GM19043 (cell line): Measurements from ENCODE around the gene CEP85L.

Experiments used
- ATAC-seq: cut with Tn5 transposase; IDR thresholded peaks from one replicate; pipeline ENCODE4 v1.9.1; 2021; ENCODE audit warnings: low read depth; ENCODE audit not compliant: unreplicated experiment

The CEP85L gene

DNA sequence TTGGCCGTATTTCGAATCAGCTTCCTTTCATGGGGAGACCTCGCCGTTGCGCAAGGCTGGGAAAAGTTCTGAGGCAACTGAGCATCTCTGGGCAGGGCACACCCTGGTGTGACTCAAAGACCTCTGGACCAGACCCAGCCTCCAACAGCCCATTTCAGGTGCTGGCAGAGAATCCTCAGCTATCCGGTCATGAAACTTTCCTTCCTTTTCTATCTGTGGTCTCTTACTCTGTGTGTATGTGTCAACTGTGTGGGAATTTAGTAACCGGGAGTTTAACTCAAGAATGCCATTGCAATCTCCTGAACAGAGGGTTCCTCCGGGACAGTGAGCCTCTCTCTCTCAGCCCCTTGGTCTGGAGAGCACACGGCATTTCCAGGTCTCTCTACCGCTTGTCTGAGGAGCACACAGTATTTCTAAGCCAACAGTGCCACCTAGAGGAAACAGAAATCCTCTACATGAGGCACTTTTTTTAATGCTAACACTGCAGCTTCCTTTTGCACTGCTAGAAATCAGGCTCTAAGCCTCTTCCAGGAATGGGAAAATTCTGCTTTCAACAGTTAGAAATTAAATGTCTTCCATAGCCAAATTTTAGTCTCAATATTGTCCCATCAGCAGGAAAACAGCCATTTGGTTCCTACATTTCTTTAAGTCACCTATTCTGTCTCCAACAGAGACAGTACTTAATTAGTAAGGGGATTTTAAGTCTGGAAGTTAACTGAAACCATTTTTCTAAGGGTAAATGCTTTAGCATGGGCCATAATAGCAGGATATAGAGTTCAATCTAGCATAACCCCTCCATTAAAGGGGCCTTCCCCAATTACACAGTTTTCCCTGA lies 70.6 kb downstream of the CEP85L start:
- no peak for ATAC-seq

DNA sequence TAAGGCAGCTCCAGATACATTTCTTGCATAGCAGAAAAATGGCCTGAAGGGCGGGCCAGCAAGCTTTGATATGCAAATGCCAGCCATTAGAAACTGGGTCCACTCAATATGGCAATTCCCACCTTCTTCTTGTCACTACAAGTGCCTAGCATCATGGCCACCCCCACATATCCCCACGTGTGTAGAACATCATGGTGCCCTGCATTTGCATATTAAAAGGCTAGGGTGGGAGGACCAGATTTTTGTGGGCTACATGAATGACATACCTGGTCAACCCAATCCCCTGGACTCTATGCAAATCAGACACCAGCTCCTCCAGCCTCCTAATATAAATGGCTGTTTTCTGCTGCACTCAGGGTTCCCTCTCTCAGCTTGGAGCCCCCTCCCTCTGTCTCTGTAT lies 71.6 kb downstream of the CEP85L start:
- ATAC-seq: no peak

DNA sequence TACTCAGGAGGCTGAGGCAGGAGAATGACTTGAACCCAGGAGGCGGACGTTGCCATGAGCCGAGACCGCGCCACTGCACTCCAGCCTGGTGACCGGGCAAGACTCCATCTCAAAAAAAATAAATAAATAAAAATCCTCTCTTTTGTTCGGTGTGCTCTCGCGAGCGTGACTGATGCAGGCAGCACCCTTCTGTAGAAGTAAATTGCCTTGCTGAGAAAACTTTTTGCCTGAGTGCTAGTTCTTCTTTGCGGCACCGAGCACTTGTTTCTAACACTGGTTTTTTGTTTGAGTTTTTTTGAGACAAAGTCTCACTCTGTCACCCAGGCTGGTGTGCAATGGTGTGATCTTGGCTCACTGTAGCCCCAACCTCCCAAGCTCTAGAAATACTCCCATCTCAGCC lies 72.8 kb downstream of the CEP85L start:
- ATAC-seq: no peak

DNA sequence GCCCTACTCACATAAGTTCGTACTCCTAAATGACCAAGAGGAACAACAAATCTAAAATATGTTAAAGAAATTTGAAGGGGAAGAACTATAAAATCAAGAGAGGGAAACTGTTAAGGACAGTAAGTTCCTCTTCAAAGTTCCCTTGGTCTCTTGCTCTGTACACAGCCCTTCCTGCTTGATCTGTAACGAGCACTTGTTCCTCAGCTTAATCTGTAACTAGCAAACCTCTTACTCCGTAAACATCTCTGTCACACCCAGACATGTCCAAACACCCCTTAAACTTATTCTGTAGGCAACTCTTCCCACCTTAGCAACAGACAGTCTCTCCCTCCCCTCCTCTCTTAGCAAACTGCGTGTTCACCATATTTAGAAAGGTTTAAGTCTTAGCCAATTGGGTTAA lies 73.4 kb downstream of the CEP85L start:
- no peak for ATAC-seq

DNA sequence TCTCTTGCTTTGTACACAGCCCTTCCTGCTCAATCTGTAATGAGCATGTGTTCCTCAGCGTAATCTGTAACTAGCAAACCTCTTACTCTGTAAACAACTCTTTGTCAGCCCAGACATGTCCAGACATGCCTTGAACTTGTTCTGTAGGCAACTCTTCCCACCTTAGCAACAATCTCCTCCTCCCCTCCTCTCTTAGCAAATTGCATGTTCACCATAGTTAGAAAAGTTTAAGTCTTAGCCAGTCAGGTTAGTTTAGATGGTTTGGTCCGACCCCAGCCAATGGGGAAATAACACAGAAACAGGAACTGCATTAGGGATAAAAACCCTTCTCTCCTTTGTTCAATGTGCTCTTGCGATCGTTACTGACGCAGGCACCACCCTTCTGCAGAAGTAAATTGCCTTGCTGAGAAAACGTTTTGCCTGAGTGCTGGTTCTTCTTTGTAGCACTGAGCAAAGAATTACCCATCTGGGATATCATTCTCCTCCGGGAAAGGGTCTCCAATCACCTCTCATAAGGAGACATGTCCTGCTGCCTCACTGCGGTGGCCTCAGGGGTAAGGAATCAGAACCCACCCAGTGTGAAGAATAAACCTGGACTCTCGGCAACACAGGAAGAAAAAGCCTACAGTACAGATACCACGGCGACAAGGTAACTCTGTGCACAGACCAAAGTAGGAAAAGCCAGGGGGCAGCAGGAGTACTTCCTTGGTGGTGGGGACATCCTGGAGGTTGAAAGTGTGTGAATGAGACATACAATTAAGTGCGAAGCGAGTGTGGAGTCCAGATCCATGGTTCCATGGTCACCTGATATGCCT lies 77.1 kb downstream of the CEP85L start:
- no peak for ATAC-seq

DNA sequence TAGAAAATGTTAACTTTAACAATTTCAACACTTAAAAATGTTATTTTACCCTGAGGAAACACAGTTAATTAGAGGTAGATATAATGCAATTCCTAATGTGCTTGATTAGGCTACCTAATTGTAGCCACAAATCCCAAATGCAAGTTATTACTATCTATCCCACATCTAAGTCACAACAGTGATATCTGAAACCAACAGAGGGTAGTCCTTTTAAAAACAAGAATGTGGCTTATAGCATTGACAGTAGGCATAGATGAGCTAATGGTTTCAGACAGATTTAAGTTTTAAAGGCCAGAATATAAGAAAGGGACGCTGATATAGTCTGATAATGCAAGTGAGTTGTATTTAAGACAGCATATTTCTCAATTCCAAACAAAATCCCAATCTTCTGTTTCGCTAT lies 80.3 kb downstream of the CEP85L start:
- no peak for ATAC-seq

DNA sequence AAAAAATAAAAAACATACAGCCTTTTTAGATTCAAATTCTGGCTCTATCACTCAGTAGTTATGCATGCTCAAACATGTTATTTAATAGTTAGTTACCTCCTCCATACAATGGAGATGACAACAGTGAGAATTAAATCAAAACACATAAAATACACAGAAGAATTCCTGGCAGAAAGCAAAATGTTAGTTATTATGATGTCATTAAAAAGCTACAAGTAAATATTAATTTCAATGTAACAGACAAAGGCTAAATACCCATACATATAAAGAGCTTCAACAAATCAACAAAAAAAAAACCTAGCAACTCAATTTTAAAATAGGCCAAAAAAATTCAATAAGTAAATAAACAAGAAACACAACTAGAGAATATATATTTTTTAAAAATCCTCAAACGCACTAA lies 81.9 kb downstream of the CEP85L start:
- no peak for ATAC-seq

DNA sequence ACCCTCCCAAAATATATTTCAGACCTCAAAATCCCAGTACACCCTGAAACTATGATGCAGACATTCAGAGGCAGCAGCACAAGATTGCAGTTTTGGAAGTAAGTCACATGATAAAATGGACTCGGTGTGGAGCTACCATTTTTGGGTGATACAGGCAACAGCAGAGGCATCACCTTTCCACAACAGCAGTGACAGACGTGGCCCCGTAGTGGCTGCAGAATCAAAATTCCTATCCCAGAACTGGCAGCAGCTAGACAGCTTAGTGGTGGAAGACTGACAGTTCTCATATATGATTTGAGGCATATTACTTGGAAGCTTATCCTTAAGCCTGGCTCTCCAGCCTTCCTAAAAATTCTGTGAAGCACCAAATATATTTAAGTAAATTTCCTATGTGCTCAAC lies 83.4 kb downstream of the CEP85L start:
- ATAC-seq: no peak

DNA sequence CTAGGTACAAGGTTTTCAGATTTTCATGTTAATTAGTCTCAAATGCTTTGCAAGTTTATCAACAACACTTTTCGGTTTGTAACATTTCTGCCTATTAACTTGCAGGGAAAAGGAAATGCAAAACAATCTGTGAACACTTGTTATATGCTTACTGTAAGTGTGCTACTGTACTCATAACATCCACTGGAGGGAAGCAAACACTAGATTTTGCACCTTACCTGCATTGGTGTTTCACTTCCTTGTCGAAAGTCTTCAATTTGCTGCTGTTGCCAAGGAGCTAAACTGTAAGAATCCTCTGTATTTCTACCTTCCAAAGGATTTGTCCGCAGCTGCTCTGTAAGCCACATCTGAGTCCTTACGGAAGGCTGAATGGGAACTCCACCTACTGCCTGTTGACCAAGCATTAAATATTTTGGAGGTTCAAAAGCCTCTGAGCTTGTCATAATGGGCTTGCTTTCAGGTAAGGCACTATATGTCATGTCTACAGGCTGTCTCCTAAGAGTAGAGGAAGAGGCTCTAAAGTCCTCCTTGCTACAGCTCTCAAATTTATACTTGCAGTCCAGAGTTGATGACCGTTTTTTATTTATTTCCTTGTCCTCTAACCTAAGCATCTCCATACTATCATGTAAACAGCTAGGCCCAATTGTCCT lies 86.0 kb downstream of the CEP85L start:
- ATAC-seq: peak; percentile 99

DNA sequence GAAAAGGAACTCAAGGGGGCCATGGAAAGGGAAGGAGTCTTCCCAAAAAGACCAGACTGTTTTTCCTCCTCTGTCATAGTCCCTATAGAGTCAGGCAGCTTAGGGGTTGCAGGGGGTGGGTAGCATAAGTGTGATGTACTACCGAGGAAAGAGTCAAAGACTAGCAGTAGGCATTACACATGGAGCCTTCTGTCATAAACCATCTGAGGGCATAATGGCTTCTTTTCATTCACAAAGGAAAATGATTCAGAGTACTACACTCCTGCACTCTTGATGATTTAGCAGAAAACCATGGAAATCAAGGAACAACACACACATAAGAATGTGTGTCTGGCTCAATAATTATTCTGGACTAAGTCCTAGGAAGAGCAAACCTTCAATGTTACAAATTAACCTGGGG lies 88.4 kb downstream of the CEP85L start:
- ATAC-seq: no peak

DNA sequence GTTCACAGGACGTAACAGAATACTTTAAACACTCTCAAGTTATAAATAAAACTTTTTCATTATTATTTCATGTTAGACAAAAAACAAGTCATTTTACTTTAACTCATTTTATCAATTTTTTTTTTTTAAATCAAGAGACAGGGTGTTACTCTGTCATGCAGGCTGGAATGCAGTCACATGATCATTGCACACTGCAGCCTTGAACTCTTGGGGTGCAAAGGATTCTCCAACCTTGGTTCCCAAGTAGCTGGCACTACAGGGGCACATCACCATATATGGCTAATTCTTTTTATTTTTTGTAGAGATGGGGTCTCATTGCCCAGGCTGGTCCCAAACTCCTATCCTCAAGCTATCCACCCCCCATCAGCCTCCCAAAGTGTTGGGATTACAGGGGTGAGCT lies 89.1 kb downstream of the CEP85L start:
- ATAC-seq: no peak

DNA sequence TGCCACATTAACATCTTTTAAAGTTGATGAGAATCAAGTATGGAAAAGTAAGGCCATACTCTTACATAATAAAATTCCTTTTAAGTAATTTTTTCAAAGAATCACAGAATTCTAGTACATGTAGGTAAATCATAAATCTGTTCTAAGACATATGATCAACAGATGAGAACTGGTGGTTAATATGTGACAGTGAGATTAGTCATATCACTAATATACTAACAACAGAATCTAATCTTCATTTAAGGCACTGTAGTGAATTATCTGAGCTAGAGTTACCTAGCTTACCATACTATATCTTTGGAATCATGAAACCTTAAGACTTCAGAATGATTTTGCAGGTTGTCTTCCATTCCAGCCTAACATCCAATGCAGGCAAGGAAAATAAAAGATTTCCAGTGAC lies 91.7 kb downstream of the CEP85L start:
- peak; percentile 56 for ATAC-seq

DNA sequence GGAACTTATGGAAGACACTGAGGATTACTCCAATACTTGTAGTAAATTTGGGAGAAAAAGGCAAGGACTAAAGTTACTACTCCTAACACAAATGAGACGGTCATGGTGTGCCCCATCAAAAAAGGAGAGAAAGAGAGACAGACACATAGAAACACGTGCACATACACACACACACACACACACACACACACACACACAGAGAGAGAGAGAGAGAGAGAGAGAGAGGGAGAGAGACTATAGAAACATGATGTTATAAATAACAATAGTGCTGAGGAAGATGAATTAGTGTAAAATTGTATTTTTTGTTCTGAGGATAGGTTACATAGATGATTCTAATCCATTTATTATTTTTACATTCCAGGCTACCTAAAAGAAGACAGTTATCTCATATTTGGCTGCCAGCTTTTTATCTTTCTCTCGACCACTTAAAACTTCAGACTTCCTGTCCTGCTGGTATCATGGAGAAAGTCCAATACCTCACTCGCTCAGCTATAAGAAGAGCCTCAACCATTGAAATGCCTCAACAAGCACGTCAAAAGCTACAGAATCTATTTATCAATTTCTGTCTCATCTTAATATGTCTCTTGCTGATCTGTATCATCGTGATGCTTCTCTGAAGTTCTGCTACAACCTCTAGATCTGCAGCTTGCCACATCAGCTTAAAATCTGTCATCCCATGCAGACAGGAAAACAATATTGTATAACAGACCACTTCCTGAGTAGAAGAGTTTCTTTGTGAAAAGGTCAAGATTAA lies 92.8 kb downstream of the CEP85L start:
- peak; percentile 73 for ATAC-seq

DNA sequence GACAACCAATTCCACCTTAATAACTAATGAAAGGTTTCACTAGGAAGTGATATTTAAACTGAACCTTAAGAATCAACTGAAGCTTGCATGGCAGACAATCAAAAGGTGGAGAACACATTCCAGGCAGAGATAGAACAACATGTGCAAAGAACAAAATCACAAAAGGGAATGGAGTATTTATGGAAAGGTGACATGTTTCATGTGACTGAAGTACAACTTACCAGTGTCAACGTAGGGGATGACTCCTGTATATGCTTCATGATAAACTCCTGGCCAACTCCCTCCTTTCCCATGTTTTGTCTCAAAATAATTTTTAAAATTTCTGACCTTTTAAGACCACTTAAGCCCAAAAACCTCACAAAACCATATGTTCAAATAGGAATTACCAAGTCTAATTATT lies 96.7 kb downstream of the CEP85L start:
- no peak for ATAC-seq

DNA sequence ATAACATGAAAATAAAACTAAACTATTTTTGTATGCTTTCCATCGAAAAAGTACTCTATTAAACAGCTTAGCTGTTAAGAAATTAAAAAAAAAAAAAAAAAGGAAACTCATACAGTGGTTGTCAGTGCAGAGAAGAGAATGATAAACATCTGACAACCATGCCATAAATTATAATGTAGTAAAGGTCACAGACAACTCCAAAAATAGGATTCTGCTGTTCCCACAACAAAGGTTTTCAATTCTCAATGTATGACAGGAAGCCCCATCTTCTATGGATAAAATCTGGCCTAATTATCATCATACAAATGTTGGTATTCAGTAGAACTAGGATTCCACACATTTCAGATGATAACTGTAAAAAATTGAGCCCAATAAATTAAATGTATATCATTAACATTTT lies 98.3 kb downstream of the CEP85L start:
- ATAC-seq: no peak

DNA sequence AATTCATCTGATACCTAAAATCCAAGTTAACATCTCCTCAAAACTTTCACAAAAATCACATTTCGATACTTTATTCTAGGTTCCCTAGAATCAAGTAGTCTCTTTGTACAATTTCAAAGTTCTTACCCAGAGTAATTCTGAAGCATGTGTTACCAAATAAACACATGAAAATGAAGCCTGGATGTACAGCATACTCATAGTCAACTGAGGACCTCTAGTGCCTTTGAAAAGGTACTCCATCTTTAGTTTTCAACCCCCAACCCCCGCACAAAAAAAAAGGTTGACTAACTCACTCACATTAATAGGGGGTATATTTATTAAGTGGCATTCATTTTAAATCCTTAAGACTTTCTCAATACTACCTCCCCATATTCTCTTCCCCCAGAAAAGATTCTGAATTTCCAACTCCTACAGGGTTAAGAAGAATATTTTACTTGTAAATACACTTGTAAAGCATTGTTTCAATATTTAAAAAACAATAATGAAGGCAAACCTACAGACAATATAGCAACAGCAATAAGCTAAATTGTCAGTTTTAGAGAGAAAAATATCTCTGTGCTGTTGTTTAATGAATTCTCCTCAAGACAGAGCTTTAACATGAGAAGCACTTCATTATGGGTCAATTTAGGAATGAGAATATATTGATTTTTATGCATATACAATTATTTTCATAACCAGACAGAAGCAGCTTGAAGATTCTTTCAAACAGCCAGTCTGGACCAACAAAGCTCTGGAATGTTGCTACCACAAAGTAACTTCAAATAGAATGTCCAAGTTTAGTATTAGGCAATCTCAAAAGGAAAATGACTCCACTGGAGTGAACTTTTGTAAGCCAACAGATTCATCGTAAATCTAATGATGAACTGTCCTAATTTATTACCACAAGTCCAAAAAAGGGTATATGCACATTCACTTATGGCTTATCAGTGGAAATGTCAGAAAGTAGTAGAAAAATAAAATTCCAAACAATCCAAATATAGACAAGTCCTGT lies 100.0 kb downstream of the CEP85L start:
- peak; percentile 94 for ATAC-seq

DNA sequence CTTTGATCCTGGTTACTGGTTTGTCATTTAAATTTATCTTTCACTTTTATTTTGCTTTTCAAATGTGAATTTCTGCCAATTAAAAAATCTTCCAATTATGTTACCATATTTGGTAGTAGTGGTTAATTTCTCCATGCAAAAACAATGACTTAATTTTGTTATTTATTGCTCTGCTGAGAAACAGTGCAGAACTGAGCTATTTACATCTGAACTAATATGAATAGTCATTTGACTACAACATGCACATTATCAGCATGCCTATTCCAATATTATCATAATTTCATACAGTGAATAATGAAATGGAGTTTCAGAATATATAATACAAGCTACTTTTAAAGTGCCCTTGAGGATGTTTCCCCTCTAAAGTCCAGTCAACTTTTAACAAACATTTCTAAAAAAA lies 102.8 kb downstream of the CEP85L start:
- ATAC-seq: no peak

DNA sequence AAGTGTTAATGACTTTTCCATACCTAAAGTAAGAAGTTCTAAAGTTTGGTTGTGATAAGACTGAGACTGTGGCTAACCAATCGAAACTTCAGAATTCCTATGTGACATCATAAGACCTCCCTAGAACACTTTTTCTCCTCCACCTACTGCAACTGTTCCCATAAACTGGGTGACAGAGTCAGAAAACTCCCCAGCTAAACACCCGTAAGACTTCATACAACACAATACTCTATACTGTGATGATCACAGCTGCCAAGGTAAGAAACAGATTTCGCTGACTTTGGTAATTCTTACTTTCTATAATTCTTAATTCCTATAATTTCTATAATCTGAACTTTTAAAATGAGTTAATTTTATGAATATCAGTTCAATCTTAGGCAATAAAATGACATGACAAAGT lies 103.3 kb downstream of the CEP85L start, which contains the start of gene PLN:
Gene PLN (plus strand): TSS at position 161 of the 400 bp plus-strand sequence. CDS start 10,626 bp downstream, outside the sequence.
- no peak for ATAC-seq

DNA sequence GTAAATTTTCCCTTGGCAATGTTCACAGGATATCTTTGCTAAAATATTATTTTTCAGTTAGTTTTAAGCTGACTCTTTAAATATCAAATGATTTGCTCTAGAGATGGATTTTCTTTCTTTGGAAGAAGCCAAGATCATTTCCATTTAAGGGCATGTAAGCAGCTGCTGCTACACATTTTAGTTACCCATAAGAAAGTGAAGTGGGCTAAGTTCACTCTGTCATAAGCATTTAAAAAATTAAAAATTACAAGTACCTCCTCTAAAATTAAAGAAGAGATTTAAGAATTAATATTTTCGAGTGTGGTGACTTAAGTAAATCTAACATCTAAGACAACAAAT lies 104.5 kb downstream of the CEP85L start:
- ATAC-seq: no peak
